ELF-1 (cell line): ENCODE results near the gene YBX2.
"Not testable (repeated sequence)": the region's sequence is repeated elsewhere in the genome, so short reads cannot be mapped to it uniquely, and the experiment has no call there.

Source experiments
- DNase-seq: peaks from one replicate; pipeline ENCODE4 v3.0.0-alpha.2; 2016; ENCODE audit warnings: low read depth, low spot score

YBX2 gene

GRCh38 chr17:7246779-7247178 lies 47.7 kb downstream of the YBX2 start:
- no peak for DNase-seq

- not testable (repeated sequence) for DNase-seq
These were observed 50.6 kb downstream of the YBX2 start for GRCh38 chr17:7243838-7244237.

GRCh38 chr17:7243453-7243729 lies 51.0 kb downstream of the YBX2 start:
- DNase-seq: no peak

- peak; percentile 98 for DNase-seq
These were observed 51.6 kb downstream of the YBX2 start for GRCh38 chr17:7242717-7243452.

- peak; percentile 95 for DNase-seq
These were observed 52.4 kb downstream of the YBX2 start, which contains the start of gene GABARAP for GRCh38 chr17:7241783-7242716. TSS of gene GABARAP (minus strand) at chr17:7242449. CDS start at chr17:7242330, 119 bp downstream.

GRCh38 chr17:7241090-7241733 lies 53.2 kb downstream of the YBX2 start:
- DNase-seq: no peak

- no peak for DNase-seq
These were observed 54.1 kb downstream of the YBX2 start for GRCh38 chr17:7240375-7240774.

GRCh38 chr17:7239091-7240027 lies 55.1 kb downstream of the YBX2 start, which contains the start of gene PHF23:
TSS of gene PHF23 (minus strand) at chr17:7239457. CDS start at chr17:7239279, 178 bp downstream.
- peak; percentile 100 for DNase-seq

- peak; percentile 28 for DNase-seq
These were observed 55.9 kb downstream of the YBX2 start for GRCh38 chr17:7238420-7239090.
